ENCODE data around the gene SNAP29.

GRCh38 chr22:20940186-20940651 is 81.4 kb downstream of the SNAP29 start:
- TF ChIP-seq POLR2A (IDR thresholded peaks at IDR 0.05) (no peak), CTCF (IDR thresholded peaks at IDR 0.05) (no peak)

Data from transverse colon (tissue), 3 donors.